NCI-H510A (cell line): ENCODE data around the gene SAP30BP.
"Not testable (repeated sequence)": the region's sequence is repeated elsewhere in the genome, so short reads cannot be mapped to it uniquely, and the experiment has no call there.

Experiments used
- DNase-seq: peaks from one replicate; lab custom pipeline; 2025; lab: John Stamatoyannopoulos, UW

Gene SAP30BP

GRCh38 chr17:75634376-75634740, 32.8 kb upstream of the SAP30BP start:
- DNase-seq = no peak

DNA sequence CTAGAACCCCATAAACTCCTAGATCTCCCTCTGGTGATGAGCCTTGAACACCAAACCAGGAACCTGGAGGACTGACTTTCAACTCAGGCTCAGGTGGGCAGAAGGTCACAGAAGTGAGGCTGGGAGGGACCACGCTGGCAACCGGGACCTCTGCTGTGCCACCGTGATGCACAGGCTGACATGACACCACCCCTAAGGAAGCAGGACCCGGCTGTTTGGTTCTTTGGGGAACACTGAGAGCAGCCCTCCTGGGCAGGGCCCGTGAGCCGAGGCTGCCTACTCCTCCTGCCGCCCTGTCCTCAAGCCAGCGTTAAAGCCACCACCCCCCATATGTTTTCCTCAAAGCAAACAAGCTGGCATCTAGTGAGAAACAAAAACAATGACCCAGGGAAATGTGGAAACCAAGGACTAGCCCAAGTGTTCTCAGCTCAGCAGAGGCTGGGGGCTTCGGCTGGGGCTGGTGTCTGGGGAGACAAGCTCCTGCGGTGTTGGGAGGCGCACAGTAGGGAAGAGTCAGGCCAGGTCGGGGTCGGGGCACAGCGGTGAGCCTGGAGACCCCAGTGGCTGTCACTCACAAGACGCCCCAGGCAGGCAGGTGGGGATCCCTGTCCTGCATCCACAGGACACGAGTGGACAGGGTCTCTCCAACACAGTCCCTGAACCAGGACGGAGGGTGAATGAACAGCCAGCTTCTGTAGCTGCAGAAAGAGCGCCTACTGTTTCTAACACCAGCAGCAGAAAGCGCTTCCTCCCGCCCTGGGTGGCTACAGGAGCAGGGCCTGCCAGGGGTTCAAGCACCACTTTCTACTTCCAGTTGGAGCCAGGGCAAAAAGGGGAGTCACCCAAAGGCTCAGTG, 32.2 kb upstream of the SAP30BP start:
- no peak for DNase-seq

- DNase-seq = no peak
Measured at GRCh38 chr17:75635610-75636202, 31.4 kb upstream of the SAP30BP start.

- DNase-seq = no peak
Measured at GRCh38 chr17:75636381-75637142, 30.6 kb upstream of the SAP30BP start.

DNA sequence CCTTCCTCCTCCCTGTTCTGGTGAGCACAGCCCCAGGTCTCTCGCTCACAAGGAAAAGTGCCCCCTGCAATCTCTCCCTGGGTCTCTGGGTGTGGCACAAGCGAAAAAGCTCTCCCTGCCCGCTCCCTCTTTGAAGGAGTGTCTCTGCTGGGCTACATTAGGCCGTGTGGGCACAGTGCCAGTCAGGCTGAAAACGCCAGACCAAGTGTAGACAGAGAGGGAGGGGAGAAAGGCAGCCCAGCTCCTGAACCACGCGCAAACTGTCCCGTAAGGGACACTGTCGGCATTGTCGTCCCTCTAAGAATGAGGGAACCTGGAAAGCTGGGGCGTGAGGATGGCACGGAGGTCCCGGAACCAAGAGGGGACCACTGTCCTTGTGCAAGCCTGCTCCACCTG, 30.0 kb upstream of the SAP30BP start:
- no peak for DNase-seq

DNA sequence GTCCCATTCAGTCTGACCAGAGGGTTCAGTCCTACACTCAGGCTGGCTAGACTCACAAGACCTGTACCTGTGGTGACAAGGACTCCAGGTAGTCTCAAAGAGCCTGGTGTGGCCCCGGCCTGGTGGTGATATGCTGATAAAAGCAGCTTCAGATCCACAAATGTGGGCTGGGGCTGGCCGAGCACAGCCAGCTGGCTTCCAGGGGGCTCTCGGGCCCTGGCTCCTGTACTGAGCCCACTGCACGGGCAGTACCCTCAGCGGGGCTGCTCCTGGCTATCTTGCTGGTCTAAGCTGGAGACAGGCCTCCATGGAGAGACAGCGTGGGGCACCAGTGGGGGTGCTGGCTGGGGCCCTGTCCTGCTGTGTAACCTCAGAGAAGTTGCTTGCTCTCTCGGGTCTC, 29.6 kb upstream of the SAP30BP start:
- DNase-seq = no peak

DNA sequence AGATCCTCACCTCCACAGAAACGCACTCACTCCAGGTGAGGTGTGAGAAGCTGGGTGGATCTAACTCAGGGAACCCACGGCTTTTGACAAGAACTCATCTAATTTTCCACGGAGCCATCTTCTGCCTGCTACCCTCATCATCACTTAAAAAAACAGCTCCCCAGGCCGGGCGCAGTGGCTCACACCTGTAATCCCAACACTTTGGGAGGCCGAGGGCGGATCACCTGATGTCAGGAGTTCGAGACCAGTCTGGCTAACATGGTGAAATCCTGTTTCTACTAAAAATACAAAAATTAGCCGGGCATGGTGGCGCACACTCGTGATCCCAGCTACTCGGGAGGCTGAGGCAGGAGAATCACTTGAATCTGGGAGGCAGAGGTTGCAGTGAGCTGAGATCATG, 29.1 kb upstream of the SAP30BP start:
- DNase-seq = not testable (repeated sequence)

DNA sequence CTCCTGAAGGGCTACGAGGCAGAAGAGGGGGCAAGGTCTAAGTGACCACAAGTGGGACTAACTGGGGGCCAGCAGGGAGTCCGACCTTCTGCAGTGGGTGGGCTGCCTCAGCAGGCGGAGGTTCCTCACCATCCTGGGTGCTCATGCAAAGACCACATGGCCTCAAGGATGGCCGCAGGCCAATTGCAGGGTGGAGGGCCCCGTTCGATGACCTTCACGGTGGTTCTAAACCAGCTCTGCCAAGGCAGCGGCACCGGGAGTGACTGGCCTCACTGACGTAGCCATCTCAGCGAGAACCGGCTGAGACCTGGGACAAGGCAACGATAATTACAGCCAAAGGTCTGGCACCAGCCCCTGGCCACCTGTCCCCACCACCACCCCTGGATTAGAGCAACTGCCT, 28.2 kb upstream of the SAP30BP start:
- no peak for DNase-seq

DNA sequence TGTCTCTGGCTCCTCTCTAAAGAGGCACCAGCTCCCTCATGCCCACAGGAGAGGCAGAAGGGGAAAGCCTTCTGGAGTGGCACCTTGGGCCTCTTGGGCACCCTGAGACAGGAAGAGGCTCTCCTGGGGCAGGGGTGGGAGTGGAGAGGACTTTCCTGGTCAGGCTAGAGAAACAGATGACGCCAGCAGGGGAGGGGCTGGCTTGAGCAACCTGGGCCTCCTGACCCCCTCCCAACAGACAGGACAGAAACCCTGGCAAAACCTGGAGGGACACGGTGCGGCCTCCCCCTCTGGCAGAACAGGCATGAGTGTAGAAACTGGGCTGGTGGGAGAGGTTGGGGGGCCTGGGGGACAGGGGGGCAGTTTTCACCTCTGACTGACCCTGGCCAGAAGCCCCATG, 27.8 kb upstream of the SAP30BP start:
- no peak for DNase-seq

GRCh38 chr17:75639771-75640555, 27.2 kb upstream of the SAP30BP start:
- peak; percentile 85 for DNase-seq

DNA sequence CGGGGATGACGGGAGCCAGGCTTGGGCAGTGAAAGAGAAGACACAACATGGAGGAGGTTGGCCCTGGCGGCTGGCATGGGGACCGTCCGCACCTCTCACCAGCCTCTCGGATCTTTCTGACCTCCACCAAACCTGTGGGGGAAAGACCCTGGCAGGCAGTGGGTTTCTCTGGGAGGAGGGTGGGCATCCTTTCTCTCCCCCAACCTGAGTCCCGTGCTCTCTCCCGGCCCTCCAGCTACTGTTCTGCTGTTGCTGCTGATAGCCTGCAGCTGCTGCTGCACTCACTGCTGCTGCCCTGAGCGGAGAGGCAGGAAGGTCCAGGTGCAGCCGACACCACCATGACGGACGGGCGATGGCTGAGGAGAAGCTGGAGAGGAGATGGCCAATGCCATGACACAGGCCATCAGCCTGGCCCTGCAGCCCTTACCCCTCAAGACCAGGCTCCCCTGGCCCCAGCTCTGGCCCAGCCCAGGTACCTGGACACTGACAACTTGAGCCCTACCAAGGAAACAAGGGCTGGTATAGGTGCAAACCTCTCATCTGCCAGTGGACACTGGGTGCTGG, 26.5 kb upstream of the SAP30BP start:
- no peak for DNase-seq

GRCh38 chr17:75641343-75641742, 25.8 kb upstream of the SAP30BP start:
- DNase-seq = no peak

- DNase-seq = peak; percentile 67
Measured at GRCh38 chr17:75642182-75642783, 24.9 kb upstream of the SAP30BP start.

GRCh38 chr17:75642784-75643642, 24.1 kb upstream of the SAP30BP start:
- no peak for DNase-seq

DNA sequence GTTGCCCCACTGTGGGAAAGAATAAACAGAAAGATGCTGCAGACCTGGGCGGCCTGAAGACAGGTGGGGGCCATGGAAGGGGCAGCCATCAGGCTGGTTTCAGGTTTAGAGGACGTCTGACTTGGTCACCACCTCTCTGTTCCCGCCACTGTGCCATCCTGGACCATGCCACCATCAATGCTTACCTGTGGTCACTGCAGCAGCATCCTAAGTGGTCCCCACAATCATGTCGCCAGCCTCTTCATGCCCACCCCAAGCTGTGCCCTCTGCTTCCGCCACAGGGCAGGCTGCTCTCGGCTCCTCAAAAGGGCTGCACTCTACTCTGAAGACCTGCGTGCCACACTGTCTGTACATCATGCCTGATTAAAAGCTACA, 23.5 kb upstream of the SAP30BP start:
- no peak for DNase-seq

- DNase-seq = peak; percentile 92
Measured at GRCh38 chr17:75645501-75645888, 21.6 kb upstream of the SAP30BP start.

GRCh38 chr17:75645889-75646637, 21.1 kb upstream of the SAP30BP start:
- DNase-seq = no peak

GRCh38 chr17:75646638-75646992, 20.5 kb upstream of the SAP30BP start:
- DNase-seq = no peak

DNA sequence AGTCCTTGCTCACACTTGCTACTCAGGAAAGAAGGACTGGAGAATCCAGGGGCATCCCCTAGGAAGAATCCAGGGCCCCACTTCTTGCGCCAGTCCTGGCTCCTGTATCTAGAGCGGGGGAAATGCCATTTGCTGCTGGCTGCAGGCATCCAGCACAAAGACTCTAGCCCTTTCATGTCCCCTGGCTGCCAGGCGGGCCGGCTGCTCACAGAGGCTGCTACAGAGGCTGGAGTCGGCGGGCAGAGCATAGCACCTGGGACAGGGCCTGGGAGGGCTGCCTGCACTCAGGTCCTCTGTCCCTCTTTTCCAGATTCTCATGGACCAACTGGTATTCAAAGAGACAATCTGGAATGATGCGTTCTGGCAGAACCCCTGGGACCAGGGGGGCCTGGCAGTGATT, 20.1 kb upstream of the SAP30BP start:
- no peak for DNase-seq

GRCh38 chr17:75647921-75648320, 19.2 kb upstream of the SAP30BP start:
- DNase-seq = no peak
